ENCODE measurements around the gene LENG9. TPM values are rescaled to one million over a fixed set of nuclear protein-coding genes. Genes with fewer than 3 reads are reported as not detected.
A peak's percentile ranks its signal among the peaks of the same experiment; 100 is the strongest.
"Not testable (repeated sequence)": the region's sequence is repeated elsewhere in the genome, so short reads cannot be mapped to it uniquely, and the experiment has no call there.

LENG9 gene
- total RNA-seq, 4 donors from 2014 or later, result 1.5 to 4.9 (median 3.4) TPM

- peak overlapping the region; percentile 92 to 98 (median 93) for H3K27ac ChIP-seq
- TF ChIP-seq CTCF (IDR thresholded peaks at IDR 0.05 in 4 of 5, conservative IDR thresholded peaks at IDR 0.05 in 1 of 5), result no peak
- no peak for TF ChIP-seq POLR2A (IDR thresholded peaks at IDR 0.05)
- intact Hi-C loops (cut with DNase I; ENCODE audit: low total_unique reads), result no loop called here
- peak overlapping the region; percentile 87 to 95 (median 90) for H3K4me3 ChIP-seq
- H3K9me3 ChIP-seq, result no peaks in the 10 kb centered on the region
- H3K36me3 ChIP-seq, result peaks cover 0 to 37% of the 10 kb centered on the region in 2 donors
- in situ Hi-C loops (cut with MboI; ENCODE audit: low sequenced_read_pairs in 4 of 4), result no loop called here
- H3K27me3 ChIP-seq, result no peaks in the 10 kb centered on the region
- peak; percentile 36 to 51 for DNase-seq
- H3K4me1 ChIP-seq, result peaks cover 22 to 31% of the 10 kb centered on the region in 2 donors
- peak; percentile 37 to 55 for ATAC-seq
These were observed 15.4 kb downstream of the LENG9 start for GRCh38 chr19:54448040-54448773.

GRCh38 chr19:54446349-54446748, 17.2 kb downstream of the LENG9 start:
- not testable (repeated sequence) for ATAC-seq
- peaks cover 19 to 26% of the 10 kb centered on the region in 2 donors for H3K4me1 ChIP-seq

GRCh38 chr19:54444737-54445136, 18.8 kb downstream of the LENG9 start:
- TF ChIP-seq POLR2A (IDR thresholded peaks at IDR 0.05), result no peak
- TF ChIP-seq CTCF (IDR thresholded peaks at IDR 0.05 in 4 of 5, conservative IDR thresholded peaks at IDR 0.05 in 1 of 5), result no peak
- Histone ChIP-seq H3K27ac (no peak overlapping the region), H3K4me3 (no peak overlapping the region), H3K4me1 (peaks cover 3 to 13% of the 10 kb centered on the region in 2 donors), H3K27me3 (no peaks in the 10 kb centered on the region), H3K36me3 (peaks cover 0 to 12% of the 10 kb centered on the region in 2 donors), H3K9me3 (no peaks in the 10 kb centered on the region)
- no peak for DNase-seq
- in situ Hi-C loops (cut with MboI; ENCODE audit: low sequenced_read_pairs in 4 of 4) (no loop called here), intact Hi-C loops (cut with DNase I; ENCODE audit: low total_unique reads) (no loop called here)
- no peak for ATAC-seq

More at GRCh38 chr19:54446349-54446748, 17.2 kb downstream of the LENG9 start:
- DNase-seq; in situ Hi-C loops (cut with MboI; ENCODE audit: low sequenced_read_pairs in 4 of 4); H3K27ac ChIP-seq; H3K27me3 ChIP-seq; intact Hi-C loops (cut with DNase I; ENCODE audit: low total_unique reads); H3K9me3 ChIP-seq; H3K4me3 ChIP-seq: not testable (repeated sequence)
- H3K36me3 ChIP-seq, result peaks cover 0 to 18% of the 10 kb centered on the region in 2 donors

DNA sequence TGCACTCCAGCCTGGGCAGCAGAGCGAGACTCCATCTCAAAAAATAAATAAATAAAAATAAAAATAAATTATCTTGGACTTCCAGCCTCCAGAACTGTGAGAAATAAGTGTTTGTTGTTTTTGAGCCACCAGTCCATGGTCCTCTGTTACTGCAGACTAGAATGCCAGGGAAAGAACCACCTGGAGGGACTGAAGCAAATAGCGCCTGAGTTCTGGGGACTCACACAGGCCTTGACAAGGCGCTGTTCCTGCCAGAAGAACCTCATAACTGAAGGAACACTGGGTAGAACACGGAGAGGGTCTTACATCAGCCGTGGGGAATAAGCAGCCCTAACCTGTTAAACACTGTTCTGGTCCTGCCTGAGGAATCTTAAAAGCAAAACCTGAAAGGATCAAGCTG, 22.9 kb downstream of the LENG9 start:
- TF ChIP-seq POLR2A (IDR thresholded peaks at IDR 0.05), result no peak
- no peak for TF ChIP-seq CTCF (IDR thresholded peaks at IDR 0.05 in 4 of 5, conservative IDR thresholded peaks at IDR 0.05 in 1 of 5)
- H3K4me1 ChIP-seq, result peaks cover 8 to 13% of the 10 kb centered on the region in 2 donors
- no peaks in the 10 kb centered on the region for H3K27me3 ChIP-seq
- ATAC-seq (no peak), DNase-seq (no peak)
- no peak overlapping the region for H3K27ac ChIP-seq
- intact Hi-C loops (cut with DNase I; ENCODE audit: low total_unique reads) (no loop called here), in situ Hi-C loops (cut with MboI; ENCODE audit: low sequenced_read_pairs in 4 of 4) (no loop called here)
- H3K4me3 ChIP-seq, result no peak overlapping the region
- H3K36me3 ChIP-seq, result peaks cover 0 to 11% of the 10 kb centered on the region in 2 donors
- H3K9me3 ChIP-seq, result no peaks in the 10 kb centered on the region

DNA sequence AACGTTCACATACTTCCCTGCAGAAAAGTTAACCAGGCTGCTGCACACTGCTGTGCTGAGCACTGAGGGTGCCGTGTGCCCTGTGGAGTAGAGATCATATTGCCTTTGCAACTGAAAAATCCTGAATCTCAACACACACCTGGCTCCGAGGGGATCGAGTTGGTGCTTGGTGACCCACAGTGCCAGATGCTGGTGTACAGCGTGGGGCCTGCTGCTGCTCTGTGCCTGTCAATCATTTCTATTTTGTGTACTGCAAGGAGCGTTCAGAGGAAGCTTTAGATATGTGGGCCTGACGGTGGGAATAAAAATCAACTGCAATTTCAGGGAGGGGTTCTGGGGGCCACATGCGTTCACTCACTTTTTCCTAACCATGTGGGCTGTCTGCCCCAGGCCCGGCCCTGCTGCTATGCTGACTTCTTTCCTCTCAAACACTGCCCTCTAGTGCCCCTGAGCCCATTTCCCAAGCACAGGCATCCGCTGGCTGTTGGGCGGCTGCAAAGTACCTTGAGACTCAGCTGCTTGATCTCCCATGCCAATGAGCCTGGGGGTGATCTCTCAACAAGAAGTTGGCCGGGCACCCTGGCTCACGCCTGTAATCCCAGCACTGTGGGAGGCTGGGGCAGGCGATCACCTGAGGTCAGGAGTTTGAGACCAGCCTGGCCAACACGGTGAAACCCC, 24.3 kb downstream of the LENG9 start:
- in situ Hi-C loops (cut with MboI; ENCODE audit: low sequenced_read_pairs in 4 of 4) (no loop called here), intact Hi-C loops (cut with DNase I; ENCODE audit: low total_unique reads) (no loop called here)
- H3K9me3 ChIP-seq, result no peaks in the 10 kb centered on the region
- TF ChIP-seq CTCF (IDR thresholded peaks at IDR 0.05 in 4 of 5, conservative IDR thresholded peaks at IDR 0.05 in 1 of 5) (no peak), POLR2A (IDR thresholded peaks at IDR 0.05) (no peak)
- no peak overlapping the region for H3K4me3 ChIP-seq
- DNase-seq, result no peak
- H3K27ac ChIP-seq, result no peak overlapping the region
- H3K4me1 ChIP-seq, result peaks cover 8 to 26% of the 10 kb centered on the region in 2 donors
- H3K36me3 ChIP-seq, result no peaks in the 10 kb centered on the region
- H3K27me3 ChIP-seq, result no peaks in the 10 kb centered on the region
- ATAC-seq, result no peak

Data from gastrocnemius medialis (tissue), 4 donors.